ENCODE data around the gene PKP4.

PKP4 gene

GRCh38 chr2:158718851-158719250 lies 262.1 kb downstream of the PKP4 start:
- DNase-seq (ENCODE audit: low spot score): no peak

GRCh38 chr2:158719403-158719802 lies 262.7 kb downstream of the PKP4 start:
- DNase-seq (ENCODE audit: low spot score): no peak

- no peak for DNase-seq (ENCODE audit: low spot score)
These were observed 265.7 kb downstream of the PKP4 start for GRCh38 chr2:158722266-158723105.

- no peak for DNase-seq (ENCODE audit: low spot score)
These were observed 266.6 kb downstream of the PKP4 start for GRCh38 chr2:158723181-158723838.

- DNase-seq (ENCODE audit: low spot score): no peak
These were observed 267.4 kb downstream of the PKP4 start for GRCh38 chr2:158723921-158724802.

GRCh38 chr2:158724803-158725381 lies 268.1 kb downstream of the PKP4 start:
- peak; percentile 13 for DNase-seq (ENCODE audit: low spot score)

GRCh38 chr2:158725441-158725891 lies 268.7 kb downstream of the PKP4 start:
- no peak for DNase-seq (ENCODE audit: low spot score)

- DNase-seq (ENCODE audit: low spot score): no peak
These were observed 270.3 kb downstream of the PKP4 start for GRCh38 chr2:158726911-158727592.

- DNase-seq (ENCODE audit: low spot score): no peak
These were observed 271.7 kb downstream of the PKP4 start for GRCh38 chr2:158728422-158728821.

GRCh38 chr2:158729451-158729850 lies 272.7 kb downstream of the PKP4 start:
- no peak for DNase-seq (ENCODE audit: low spot score)

GRCh38 chr2:158729873-158730620 lies 273.3 kb downstream of the PKP4 start:
- no peak for DNase-seq (ENCODE audit: low spot score)

- DNase-seq (ENCODE audit: low spot score): no peak
These were observed 273.9 kb downstream of the PKP4 start for GRCh38 chr2:158730621-158731140.

GRCh38 chr2:158731386-158731785 lies 274.6 kb downstream of the PKP4 start:
- DNase-seq (ENCODE audit: low spot score): no peak

All from RKO (cell line).